Endothelial cell of hepatic sinusoid (primary cell): ENCODE measurements around the gene TOM1L2.

Source experiments
- in situ Hi-C: cut with HindIII; loops from 2 replicates; pipeline ENCODE4 v1.10.0; 2017; ENCODE audit warnings: low sequenced_read_pairs

TOM1L2 gene

DNA sequence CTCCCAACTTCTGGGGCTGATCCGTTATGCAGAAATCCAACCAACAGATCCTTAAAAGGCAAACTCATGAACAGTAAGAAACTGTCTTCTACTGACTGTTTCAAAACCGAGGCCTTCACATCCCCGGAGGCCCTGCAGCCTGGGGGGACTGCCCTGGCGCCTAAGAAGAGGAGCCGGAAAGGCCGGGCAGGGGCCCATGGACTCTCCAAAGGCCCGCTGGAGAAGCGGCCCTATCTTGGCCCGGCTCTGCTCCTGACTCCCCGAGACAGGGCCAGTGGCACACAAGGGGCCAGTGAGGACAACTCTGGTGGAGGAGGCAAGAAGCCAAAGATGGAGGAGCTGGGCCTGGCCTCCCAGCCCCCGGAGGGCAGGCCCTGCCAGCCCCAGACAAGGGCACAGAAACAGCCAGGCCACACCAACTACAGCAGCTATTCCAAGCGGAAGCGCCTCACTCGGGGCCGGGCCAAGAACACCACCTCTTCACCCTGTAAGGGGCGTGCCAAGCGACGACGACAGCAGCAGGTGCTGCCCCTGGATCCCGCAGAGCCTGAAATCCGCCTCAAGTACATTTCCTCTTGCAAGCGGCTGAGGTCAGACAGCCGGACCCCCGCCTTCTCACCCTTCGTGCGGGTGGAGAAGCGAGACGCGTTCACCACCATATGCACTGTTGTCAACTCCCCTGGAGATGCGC, 174.9 kb downstream of the TOM1L2 start:
- in situ Hi-C loops, result no loop called here

DNA sequence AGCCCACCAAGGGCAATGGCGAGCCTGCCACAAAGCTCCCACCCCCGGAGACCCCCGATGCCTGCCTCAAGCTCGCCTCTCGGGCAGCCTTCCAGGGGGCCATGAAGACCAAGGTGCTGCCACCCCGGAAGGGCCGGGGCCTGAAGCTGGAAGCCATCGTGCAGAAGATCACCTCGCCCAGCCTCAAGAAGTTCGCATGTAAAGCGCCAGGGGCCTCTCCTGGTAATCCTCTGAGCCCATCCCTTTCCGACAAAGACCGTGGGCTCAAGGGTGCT, 175.5 kb downstream of the TOM1L2 start:
- in situ Hi-C loops, result no loop called here

DNA sequence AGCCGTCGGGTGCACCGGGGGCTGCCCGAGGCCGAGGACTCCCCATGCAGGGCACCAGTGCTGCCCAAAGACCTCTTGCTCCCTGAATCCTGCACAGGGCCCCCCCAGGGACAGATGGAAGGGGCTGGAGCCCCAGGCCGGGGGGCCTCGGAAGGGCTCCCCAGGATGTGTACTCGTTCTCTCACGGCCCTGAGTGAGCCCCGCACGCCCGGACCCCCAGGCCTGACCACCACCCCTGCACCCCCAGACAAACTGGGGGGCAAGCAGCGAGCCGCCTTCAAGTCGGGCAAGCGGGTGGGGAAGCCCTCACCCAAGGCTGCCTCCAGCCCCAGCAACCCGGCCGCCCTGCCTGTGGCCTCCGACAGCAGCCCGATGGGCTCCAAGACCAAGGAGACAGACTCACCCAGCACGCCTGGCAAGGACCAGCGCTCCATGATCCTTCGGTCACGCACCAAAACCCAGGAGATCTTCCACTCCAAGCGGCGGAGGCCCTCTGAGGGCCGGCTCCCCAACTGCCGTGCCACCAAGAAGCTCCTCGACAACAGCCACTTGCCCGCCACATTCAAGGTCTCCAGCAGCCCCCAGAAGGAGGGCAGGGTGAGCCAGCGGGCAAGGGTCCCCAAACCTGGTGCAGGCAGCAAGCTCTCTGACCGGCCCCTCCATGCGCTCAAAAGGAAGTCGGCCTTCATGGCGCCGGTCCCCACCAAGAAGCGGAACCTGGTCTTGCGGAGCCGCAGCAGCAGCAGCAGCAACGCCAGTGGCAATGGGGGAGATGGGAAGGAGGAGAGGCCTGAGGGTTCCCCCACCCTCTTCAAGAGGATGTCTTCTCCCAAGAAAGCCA, 176.0 kb downstream of the TOM1L2 start:
- in situ Hi-C loops, result no loop called here

DNA sequence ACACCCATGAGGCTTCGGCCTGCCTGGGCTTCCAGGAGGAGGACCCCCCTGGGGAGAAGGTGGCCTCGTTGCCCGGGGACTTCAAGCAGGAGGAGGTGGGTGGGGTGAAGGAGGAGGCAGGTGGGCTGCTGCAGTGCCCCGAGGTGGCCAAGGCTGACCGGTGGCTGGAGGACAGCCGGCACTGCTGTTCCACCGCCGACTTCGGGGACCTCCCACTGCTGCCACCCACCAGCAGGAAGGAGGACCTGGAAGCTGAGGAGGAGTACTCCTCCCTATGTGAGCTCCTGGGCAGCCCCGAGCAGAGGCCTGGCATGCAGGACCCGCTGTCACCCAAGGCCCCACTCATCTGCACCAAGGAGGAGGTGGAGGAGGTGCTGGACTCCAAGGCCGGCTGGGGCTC, 176.9 kb downstream of the TOM1L2 start:
- in situ Hi-C loops, result no loop called here

DNA sequence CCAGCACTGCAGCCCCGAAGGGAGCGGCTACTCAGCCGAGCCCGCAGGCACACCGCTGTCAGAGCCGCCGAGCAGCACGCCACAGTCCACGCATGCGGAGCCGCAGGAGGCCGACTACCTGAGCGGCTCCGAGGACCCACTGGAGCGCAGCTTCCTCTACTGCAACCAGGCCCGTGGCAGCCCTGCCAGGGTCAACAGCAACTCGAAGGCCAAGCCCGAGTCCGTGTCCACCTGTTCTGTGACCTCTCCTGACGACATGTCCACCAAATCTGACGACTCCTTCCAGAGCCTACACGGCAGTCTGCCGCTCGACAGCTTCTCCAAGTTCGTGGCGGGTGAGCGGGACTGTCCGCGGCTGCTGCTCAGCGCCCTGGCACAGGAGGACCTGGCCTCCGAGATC, 177.8 kb downstream of the TOM1L2 start:
- in situ Hi-C loops, result loop anchor here (5.0 kb wide), 1 partner anchor 102 kb away; no protein-coding TSS in a partner anchor
